Endothelial cell of hepatic sinusoid (primary cell): ENCODE results near the gene TAPBP.
"Not testable (repeated sequence)": the region's sequence is repeated elsewhere in the genome, so short reads cannot be mapped to it uniquely, and the experiment has no call there.

ENCODE experiments used
- in situ Hi-C: cut with HindIII; loops from 2 replicates; pipeline ENCODE4 v1.10.0; 2017; ENCODE audit warnings: low sequenced_read_pairs

The TAPBP gene

GRCh38 chr6:33313709-33314514 is at the start of gene TAPBP:
Gene TAPBP (minus strand): TSS chr6:33314078. CDS start chr6:33314041, 37 bp downstream.
- in situ Hi-C loops, result no loop called here

- in situ Hi-C loops, result not testable (repeated sequence)
These were observed 49.6 kb upstream of the TAPBP start for GRCh38 chr6:33363486-33363885.

- in situ Hi-C loops, result no loop called here
These were observed 45.5 kb upstream of the TAPBP start for GRCh38 chr6:33359331-33359730.

DNA sequence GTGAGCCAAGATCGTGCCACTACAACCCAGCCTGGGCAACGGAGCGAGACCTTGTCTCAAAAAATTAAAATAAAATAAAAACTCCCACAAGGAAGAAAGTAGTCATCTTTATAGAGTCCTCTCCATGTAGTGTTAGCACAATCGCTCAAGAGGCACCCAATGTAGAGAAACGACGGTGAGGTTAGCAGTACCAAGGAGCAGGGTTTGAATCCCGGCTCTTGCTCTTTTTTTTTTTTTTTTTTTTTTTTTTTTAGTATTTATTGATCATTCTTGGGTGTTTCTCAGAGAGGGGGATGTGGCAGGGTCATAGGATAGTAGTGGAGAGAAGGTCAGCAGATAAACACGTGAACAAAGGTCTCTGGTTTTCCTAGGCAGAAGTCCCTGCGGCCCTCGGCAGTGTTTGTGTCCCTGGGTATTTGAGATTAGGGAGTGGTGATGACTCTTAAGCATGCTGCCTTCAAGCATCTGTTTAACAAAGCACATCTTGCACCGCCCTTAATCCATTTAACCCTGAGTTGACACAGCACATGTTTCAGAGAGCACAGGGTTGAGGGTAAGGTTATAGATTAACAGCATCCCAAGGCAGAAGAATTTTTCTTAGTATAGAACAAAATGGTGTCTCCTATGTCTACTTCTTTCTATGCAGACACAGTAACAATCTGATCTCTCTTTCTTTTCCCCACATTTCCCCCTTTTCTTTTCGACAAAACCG is 43.4 kb upstream of the TAPBP start:
- in situ Hi-C loops, result not testable (repeated sequence)

- in situ Hi-C loops, result no loop called here
These were observed 42.4 kb upstream of the TAPBP start for GRCh38 chr6:33356295-33356694.

DNA sequence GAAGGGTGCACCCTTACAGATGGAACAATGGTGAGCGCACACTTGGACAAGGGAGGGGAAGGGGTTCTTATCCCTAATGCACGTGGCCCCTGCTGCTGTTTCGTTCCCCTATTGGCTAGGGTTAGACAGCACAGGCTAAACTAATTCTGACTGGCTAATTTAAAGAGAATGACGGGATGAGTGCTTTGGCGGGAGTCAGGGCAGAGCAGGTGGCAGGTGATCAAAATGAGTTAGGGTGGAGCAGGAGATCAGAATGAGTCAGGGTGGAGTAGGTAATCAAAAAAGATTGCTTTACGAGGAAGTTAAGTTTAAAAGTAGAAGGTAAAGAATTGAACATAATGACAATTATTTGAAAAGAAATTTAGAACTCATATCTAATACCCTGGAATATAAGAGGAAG is 42.0 kb upstream of the TAPBP start:
- in situ Hi-C loops, result not testable (repeated sequence)

GRCh38 chr6:33347816-33348215 is 33.9 kb upstream of the TAPBP start:
- in situ Hi-C loops, result no loop called here

GRCh38 chr6:33346972-33347371 is 33.1 kb upstream of the TAPBP start:
- in situ Hi-C loops, result not testable (repeated sequence)

GRCh38 chr6:33344701-33345697 is 31.1 kb upstream of the TAPBP start:
- in situ Hi-C loops, result no loop called here

GRCh38 chr6:33343953-33344611 is 30.2 kb upstream of the TAPBP start:
- in situ Hi-C loops, result no loop called here

- in situ Hi-C loops, result not testable (repeated sequence)
These were observed 29.7 kb upstream of the TAPBP start for GRCh38 chr6:33343606-33343952.

DNA sequence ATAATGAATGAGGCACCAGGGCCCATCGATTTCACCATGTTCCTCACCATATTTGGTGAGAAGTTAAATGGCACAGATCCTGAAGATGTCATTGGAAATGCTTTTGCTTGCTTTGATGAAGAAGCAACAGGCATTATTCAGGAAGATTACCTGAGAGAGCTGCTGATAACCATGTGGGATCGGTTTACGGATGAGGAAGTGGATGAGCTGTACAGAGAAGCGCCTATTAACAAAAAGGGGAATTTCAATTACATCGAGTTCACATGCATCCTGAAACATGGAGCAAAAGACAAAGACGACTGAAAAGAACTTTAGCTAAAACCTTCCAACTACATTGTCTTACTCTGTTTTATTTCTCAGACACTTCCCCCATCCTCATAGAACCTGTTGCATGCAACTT is 25.3 kb upstream of the TAPBP start:
- in situ Hi-C loops, result no loop called here

DNA sequence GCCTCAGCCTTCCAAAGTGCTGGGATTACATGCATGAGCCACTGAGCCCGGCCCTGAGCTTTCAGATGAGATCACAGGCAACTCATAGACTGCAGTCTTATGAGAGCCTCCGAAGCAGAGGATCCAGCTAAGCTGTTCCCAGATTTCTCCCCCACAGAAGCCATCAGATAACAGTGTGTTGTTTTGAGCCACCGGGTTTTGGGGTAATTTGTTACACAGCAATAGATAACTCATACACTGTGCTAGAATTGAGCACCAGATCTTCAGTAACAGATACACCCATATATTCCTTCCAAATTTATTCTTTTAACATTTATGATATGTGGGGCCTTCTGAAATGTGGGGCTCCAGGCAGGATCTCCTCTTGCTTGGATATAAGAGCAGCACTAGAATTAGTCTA is 22.6 kb upstream of the TAPBP start:
- in situ Hi-C loops, result no loop called here

GRCh38 chr6:33335916-33336315 is 22.0 kb upstream of the TAPBP start:
- in situ Hi-C loops, result no loop called here

DNA sequence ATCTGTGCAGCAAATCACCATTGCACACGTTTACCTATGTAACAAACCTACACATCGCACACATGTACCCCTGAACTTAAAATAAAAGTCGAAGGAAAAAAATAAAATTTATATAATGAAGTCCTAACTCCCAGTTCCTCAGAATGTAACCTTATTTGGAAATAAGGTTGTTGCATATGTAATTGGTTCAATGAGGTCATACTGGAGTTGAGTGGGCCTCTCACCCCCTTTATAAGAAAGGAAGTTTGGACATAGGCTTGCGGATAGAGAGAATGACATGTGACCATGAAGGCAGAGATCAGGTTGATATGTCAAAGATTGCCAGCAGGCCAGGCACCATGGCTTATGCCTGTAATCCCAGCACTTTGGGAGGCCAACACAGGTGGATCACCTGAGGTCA is 19.8 kb upstream of the TAPBP start:
- in situ Hi-C loops, result no loop called here

- in situ Hi-C loops, result no loop called here
These were observed 16.9 kb upstream of the TAPBP start for GRCh38 chr6:33330736-33331135.

GRCh38 chr6:33329058-33329457 is 15.2 kb upstream of the TAPBP start:
- in situ Hi-C loops, result no loop called here

- in situ Hi-C loops, result no loop called here
These were observed 10.2 kb upstream of the TAPBP start for GRCh38 chr6:33324125-33324524.

GRCh38 chr6:33323623-33323948 is 9.7 kb upstream of the TAPBP start:
- in situ Hi-C loops, result no loop called here

- in situ Hi-C loops, result no loop called here
These were observed 7.3 kb upstream of the TAPBP start for GRCh38 chr6:33321227-33321626.
